Progenitor cell of endocrine pancreas (in vitro differentiated cells): ENCODE data around the gene ETFB. TPM values are rescaled to one million over a fixed set of nuclear protein-coding genes. Genes with fewer than 3 reads are reported as not detected.
A peak's percentile ranks its signal among the peaks of the same experiment; 100 is the strongest.

Experiments used
- DNase-seq: peaks from one replicate; pipeline ENCODE4 v3.0.0; 2021; ENCODE audit warnings: low spot score; ENCODE audit not compliant: unreplicated experiment
- H3K27ac Mint-ChIP-seq: 2 replicates; pipeline ENCODE4 v1.8.0; 2021; ENCODE audit warnings: mild to moderate bottlenecking, moderate library complexity, mixed read lengths
- H3K27me3 Mint-ChIP-seq: 2 replicates; pipeline ENCODE4 v1.8.0; 2021; ENCODE audit warnings: mixed read lengths
- H3K36me3 Mint-ChIP-seq: 2 replicates; pipeline ENCODE4 v1.8.0; 2022; ENCODE audit warnings: mixed read lengths; ENCODE audit not compliant: insufficient read depth
- H3K4me1 Mint-ChIP-seq: 2 replicates; pipeline ENCODE4 v1.8.0; 2021; ENCODE audit warnings: low read depth, mixed read lengths
- H3K4me3 Mint-ChIP-seq: 2 replicates; pipeline ENCODE4 v1.8.0; 2021; ENCODE audit warnings: low read depth, mild to moderate bottlenecking, moderate library complexity, mixed read lengths
- H3K9me3 Mint-ChIP-seq: 2 replicates; pipeline ENCODE4 v1.8.0; 2021; ENCODE audit warnings: low read depth, mixed read lengths
- CTCF ChIP-seq: fragments of 200-600 bp; sonication (generic); IDR thresholded peaks from one replicate; pipeline ENCODE4 v1.5.0; 2021; ENCODE audit warnings: antibody characterized with exemption, mild to moderate bottlenecking; ENCODE audit not compliant: unreplicated experiment
- total RNA-seq: library from RNA; stranded (reverse); gene quantifications from 2 replicates; pipeline ENCODE4 v1.2.1, GENCODE V29; 2021

The ETFB gene
- total RNA-seq, 1 donor from 2014 or later = 63.2 TPM

DNA sequence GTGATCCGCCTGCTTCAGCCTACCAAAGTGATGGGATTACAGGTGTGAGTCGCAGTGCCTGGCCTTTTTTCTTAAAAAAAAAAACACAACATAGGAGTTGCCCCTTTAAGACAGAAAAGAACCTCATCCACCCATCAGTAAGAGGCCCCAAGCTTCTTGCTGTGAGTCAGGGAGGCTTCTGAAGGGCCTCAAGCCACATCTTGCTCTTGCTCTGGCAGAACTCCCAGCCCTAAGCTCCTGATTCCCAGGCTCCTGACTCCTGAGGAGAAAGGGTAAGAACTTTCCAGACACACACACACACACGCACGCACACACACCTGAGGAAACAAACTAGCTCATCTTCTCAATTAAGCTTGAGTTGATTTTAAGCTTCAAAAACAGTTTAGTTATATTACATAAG is 6.9 kb downstream of the ETFB start:
- no peak for DNase-seq
- Mint-ChIP-seq H3K27me3 (no peaks in the 10 kb centered on the region), H3K36me3 (no peaks in the 10 kb centered on the region), H3K27ac (no peak overlapping the region), H3K4me3 (no peak overlapping the region), H3K4me1 (peaks cover 34% of the 10 kb centered on the region), H3K9me3 (peaks cover 3% of the 10 kb centered on the region)
- no peak for TF ChIP-seq CTCF

- Mint-ChIP-seq H3K27me3 (no peaks in the 10 kb centered on the region), H3K4me3 (no peak overlapping the region), H3K4me1 (peaks cover 27% of the 10 kb centered on the region), H3K27ac (no peak overlapping the region), H3K36me3 (no peaks in the 10 kb centered on the region), H3K9me3 (peaks cover 3% of the 10 kb centered on the region)
- no peak for DNase-seq
- no peak for TF ChIP-seq CTCF
Observed at GRCh38 chr19:51357952-51358351, 8.2 kb downstream of the ETFB start.

GRCh38 chr19:51356159-51356801 is 9.9 kb downstream of the ETFB start:
- Mint-ChIP-seq H3K27me3 (no peaks in the 10 kb centered on the region), H3K36me3 (peaks cover 7% of the 10 kb centered on the region), H3K4me1 (peaks cover 17% of the 10 kb centered on the region), H3K27ac (no peak overlapping the region), H3K9me3 (peaks cover 3% of the 10 kb centered on the region), H3K4me3 (no peak overlapping the region)
- no peak for DNase-seq
- no peak for TF ChIP-seq CTCF

GRCh38 chr19:51354742-51355148 is 11.4 kb downstream of the ETFB start:
- Mint-ChIP-seq H3K27me3 (no peaks in the 10 kb centered on the region), H3K9me3 (peaks cover 3% of the 10 kb centered on the region), H3K4me1 (peaks cover 17% of the 10 kb centered on the region), H3K27ac (peak overlapping the region; percentile 97), H3K36me3 (peaks cover 9% of the 10 kb centered on the region), H3K4me3 (peak overlapping the region; percentile 68)
- TF ChIP-seq CTCF = no peak
- peak; percentile 50 for DNase-seq

DNA sequence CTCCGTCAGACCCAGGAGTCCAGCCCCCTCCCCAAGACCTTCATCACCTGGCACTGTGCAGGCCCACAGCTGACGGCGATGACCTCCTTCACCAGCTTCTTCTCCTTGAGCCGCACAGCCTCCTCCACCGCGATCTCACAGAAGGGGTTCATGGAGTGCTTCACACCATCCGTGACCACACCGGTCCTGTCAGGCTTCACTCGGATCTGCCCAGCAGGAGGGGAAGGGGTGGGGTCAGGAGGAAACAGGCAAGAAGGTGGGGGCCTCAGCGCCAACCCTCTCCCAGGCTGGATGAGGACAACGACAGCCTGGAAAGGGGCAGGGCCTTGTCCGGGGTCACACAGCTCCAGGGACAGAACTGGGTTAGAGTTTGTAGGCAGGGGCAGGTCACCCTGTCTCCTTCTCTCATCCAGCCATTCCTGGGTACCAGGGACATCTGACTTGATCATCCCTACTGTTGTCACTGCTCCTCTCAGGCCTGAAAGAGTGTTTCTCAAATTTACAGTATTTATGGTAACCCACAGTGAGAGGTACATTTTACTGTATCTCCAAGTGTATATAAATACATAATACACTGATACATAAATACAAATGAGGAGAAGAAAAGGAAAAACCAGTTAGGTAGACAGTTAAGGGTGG is 12.0 kb downstream of the ETFB start:
- no peak for DNase-seq
- H3K27ac Mint-ChIP-seq = peak overlapping the region; percentile 97

More for the DNA sequence above, 12.0 kb downstream of the ETFB start:
- peak overlapping the region; percentile 68 for H3K4me3 Mint-ChIP-seq
- H3K4me1 Mint-ChIP-seq = peaks cover 17% of the 10 kb centered on the region
- peaks cover 9% of the 10 kb centered on the region for H3K36me3 Mint-ChIP-seq
- H3K9me3 Mint-ChIP-seq = peaks cover 3% of the 10 kb centered on the region
- TF ChIP-seq CTCF = no peak
- H3K27me3 Mint-ChIP-seq = no peaks in the 10 kb centered on the region
